DND-41 (cell line): ENCODE results near the gene BGN.

ENCODE experiments used
- CTCF ChIP-seq: IDR thresholded peaks from 2 replicates; pipeline ENCODE4 v1.5.1; 2012; ENCODE audit warnings: borderline replicate concordance, low read length, moderate library complexity, mild to moderate bottlenecking; ENCODE audit not compliant: poor library complexity, severe bottlenecking; ENCODE audit errors: extremely low read depth
- EZH2 ChIP-seq: IDR thresholded peaks from 3 replicates; pipeline ENCODE4 v1.6.1; 2012; ENCODE audit warnings: borderline replicate concordance, low read depth, mild to moderate bottlenecking, moderate library complexity, low read length, inconsistent platforms; ENCODE audit not compliant: severe bottlenecking

GRCh38 chrX:153499876-153500275 lies 5.1 kb downstream of the BGN start:
- TF ChIP-seq CTCF: no peak
- TF ChIP-seq EZH2: no peak
